Smooth muscle cell (in vitro differentiated cells): Measurements from ENCODE around the gene SPNS1. TPM values are rescaled to one million over a fixed set of nuclear protein-coding genes. Genes with fewer than 3 reads are reported as not detected.

ENCODE experiments used
- DNase-seq: peaks from one replicate; lab custom pipeline; 2025; ENCODE audit not compliant: unreplicated experiment; lab: John Stamatoyannopoulos, UW
- H2AFZ ChIP-seq: fragments of 200-600 bp; sonication (generic); 2 replicates; pipeline ENCODE4 v1.6.0; 2016; ENCODE audit warnings: antibody characterized with exemption, low read depth, mild to moderate bottlenecking
- H3F3A ChIP-seq: fragments of 200-600 bp; sonication (generic); 2 replicates; pipeline ENCODE4 v1.6.0; 2017; ENCODE audit warnings: antibody characterized with exemption, low read depth
- H3K27ac ChIP-seq: fragments of 200-600 bp; sonication (generic); 2 replicates; pipeline ENCODE4 v1.5.1; 2016; ENCODE audit warnings: low read depth, mild to moderate bottlenecking
- H3K27me3 ChIP-seq: fragments of 200-600 bp; sonication (generic); 2 replicates; pipeline ENCODE4 v1.6.1; 2016; ENCODE audit warnings: low read depth, mild to moderate bottlenecking
- H3K36me3 ChIP-seq: fragments of 200-600 bp; sonication (generic); 2 replicates; pipeline ENCODE4 v1.5.1; 2016; ENCODE audit warnings: low read depth
- H3K4me1 ChIP-seq: fragments of 200-600 bp; sonication (generic); 2 replicates; pipeline ENCODE4 v1.5.1; 2016; ENCODE audit warnings: low read depth
- H3K4me2 ChIP-seq: fragments of 200-600 bp; sonication (generic); 2 replicates; pipeline ENCODE4 v1.6.0; 2016; ENCODE audit warnings: mild to moderate bottlenecking
- H3K4me3 ChIP-seq: fragments of 200-600 bp; sonication (generic); 2 replicates; pipeline ENCODE4 v1.5.1; 2016; ENCODE audit warnings: mild to moderate bottlenecking
- H3K79me2 ChIP-seq: fragments of 200-600 bp; sonication (generic); 2 replicates; pipeline ENCODE4 v1.6.0; 2016; ENCODE audit warnings: low read depth, mild to moderate bottlenecking
- H3K9ac ChIP-seq: fragments of 200-600 bp; sonication (generic); 2 replicates; pipeline ENCODE4 v1.6.0; 2016; ENCODE audit warnings: low read depth
- H3K9me3 ChIP-seq: fragments of 200-600 bp; sonication (generic); replicated peaks from 2 replicates; pipeline ENCODE4 v1.5.1; 2016; ENCODE audit warnings: low read depth
- H4K20me1 ChIP-seq: fragments of 200-600 bp; sonication (generic); 2 replicates; pipeline ENCODE4 v1.6.0; 2016; ENCODE audit warnings: low read depth
- WGBS: methylation state at CpG from one replicate; pipeline ENCODE4 v1.1.7; 2016; ENCODE audit warnings: low lambda C conversion rate; 5-methylcytosine and 5-hydroxymethylcytosine counted together
- polyA plus RNA-seq: library from polyadenylated mRNA; unstranded; fragments of >200 nt; fragmentation: Nextera tagmentation; extraction: Ambion mirVana; gene quantifications from 2 replicates; pipeline ENCODE4 v1.2.1, GENCODE V29; 2016
- total RNA-seq: library from RNA; depleted of rRNA; stranded (reverse); fragments of >200 nt; gene quantifications from 2 replicates; pipeline ENCODE4 v1.2.3, GENCODE V29; 2014
- TF ChIP-seq, protein P1 (sequence below): fragments of 200-600 bp; sonication (generic); IDR thresholded peaks from 2 replicates; pipeline ENCODE4 v1.5.1; 2017; ENCODE audit warnings: borderline replicate concordance, mild to moderate bottlenecking, antibody characterized with exemption; ENCODE audit not compliant: insufficient read depth, poor library complexity, severe bottlenecking

Gene SPNS1
- total and polyA plus RNA-seq, 2 experiments from 2014 or later = 28.6 to 109 TPM

GRCh38 chr16:28983644-28984043 lies 9.1 kb downstream of the SPNS1 start:
- no peaks in the 10 kb centered on the region for H3F3A ChIP-seq
- 98% methylated on average over 18 of the region's 18 CpGs for WGBS
- peaks cover 3% of the 10 kb centered on the region for H3K36me3 ChIP-seq
- H4K20me1 ChIP-seq = no peaks in the 10 kb centered on the region
- no peaks in the 10 kb centered on the region for H3K79me2 ChIP-seq
- H3K4me3 ChIP-seq = no peak overlapping the region
- no peaks in the 10 kb centered on the region for H3K4me1 ChIP-seq
- no peak overlapping the region for H3K4me2 ChIP-seq
- no peaks in the 10 kb centered on the region for H3K9me3 ChIP-seq
- DNase-seq = no peak
- TF ChIP-seq, protein P1, sequence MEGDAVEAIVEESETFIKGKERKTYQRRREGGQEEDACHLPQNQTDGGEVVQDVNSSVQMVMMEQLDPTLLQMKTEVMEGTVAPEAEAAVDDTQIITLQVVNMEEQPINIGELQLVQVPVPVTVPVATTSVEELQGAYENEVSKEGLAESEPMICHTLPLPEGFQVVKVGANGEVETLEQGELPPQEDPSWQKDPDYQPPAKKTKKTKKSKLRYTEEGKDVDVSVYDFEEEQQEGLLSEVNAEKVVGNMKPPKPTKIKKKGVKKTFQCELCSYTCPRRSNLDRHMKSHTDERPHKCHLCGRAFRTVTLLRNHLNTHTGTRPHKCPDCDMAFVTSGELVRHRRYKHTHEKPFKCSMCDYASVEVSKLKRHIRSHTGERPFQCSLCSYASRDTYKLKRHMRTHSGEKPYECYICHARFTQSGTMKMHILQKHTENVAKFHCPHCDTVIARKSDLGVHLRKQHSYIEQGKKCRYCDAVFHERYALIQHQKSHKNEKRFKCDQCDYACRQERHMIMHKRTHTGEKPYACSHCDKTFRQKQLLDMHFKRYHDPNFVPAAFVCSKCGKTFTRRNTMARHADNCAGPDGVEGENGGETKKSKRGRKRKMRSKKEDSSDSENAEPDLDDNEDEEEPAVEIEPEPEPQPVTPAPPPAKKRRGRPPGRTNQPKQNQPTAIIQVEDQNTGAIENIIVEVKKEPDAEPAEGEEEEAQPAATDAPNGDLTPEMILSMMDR = no peak
- H2AFZ ChIP-seq = no peak overlapping the region
- H3K27ac ChIP-seq = no peak overlapping the region
- no peak overlapping the region for H3K9ac ChIP-seq
- no peaks in the 10 kb centered on the region for H3K27me3 ChIP-seq

DNA sequence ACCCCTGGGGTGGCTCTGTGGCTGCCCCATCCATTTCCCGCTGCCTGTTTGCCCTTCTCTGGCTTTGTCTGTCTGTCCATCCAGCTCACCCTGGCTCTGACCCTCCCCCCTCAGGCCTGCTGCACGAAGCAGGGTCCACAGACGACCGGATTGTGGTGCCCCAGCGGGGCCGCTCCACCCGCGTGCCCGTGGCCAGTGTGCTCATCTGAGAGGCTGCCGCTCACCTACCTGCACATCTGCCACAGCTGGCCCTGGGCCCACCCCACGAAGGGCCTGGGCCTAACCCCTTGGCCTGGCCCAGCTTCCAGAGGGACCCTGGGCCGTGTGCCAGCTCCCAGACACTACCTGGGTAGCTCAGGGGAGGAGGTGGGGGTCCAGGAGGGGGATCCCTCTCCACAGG lies 9.5 kb downstream of the SPNS1 start:
- Histone ChIP-seq H3K4me2 (no peak overlapping the region), H2AFZ (no peak overlapping the region), H3K27ac (no peak overlapping the region), H3F3A (no peaks in the 10 kb centered on the region), H3K27me3 (no peaks in the 10 kb centered on the region), H3K79me2 (no peaks in the 10 kb centered on the region), H4K20me1 (no peaks in the 10 kb centered on the region), H3K9me3 (no peaks in the 10 kb centered on the region), H3K9ac (no peak overlapping the region), H3K4me3 (no peak overlapping the region), H3K4me1 (no peaks in the 10 kb centered on the region), H3K36me3 (peaks cover 3% of the 10 kb centered on the region)
- 94% methylated on average over 12 of the region's 12 CpGs for WGBS
- TF ChIP-seq, protein P1 = no peak
- DNase-seq = no peak

- Histone ChIP-seq H3K79me2 (no peaks in the 10 kb centered on the region), H3K27me3 (no peaks in the 10 kb centered on the region), H3F3A (no peaks in the 10 kb centered on the region), H3K4me3 (no peak within 1 kb of the TSS), H3K36me3 (peaks cover 3% of the 10 kb centered on the region), H3K4me1 (no peaks in the 10 kb centered on the region), H4K20me1 (no peaks in the 10 kb centered on the region), H3K4me2 (no peak within 1 kb of the TSS), H3K27ac (no peak within 1 kb of the TSS), H3K9ac (no peak within 1 kb of the TSS), H2AFZ (no peak within 1 kb of the TSS), H3K9me3 (no peaks in the 10 kb centered on the region)
- DNase-seq = no peak
- 91% methylated on average over 16 of the region's 24 CpGs for WGBS
- TF ChIP-seq, protein P1 = no peak
These were observed 10.1 kb downstream of the SPNS1 start, which contains the start of gene LAT for GRCh38 chr16:28984619-28985135. Gene LAT (plus strand): TSS chr16:28985052. CDS start chr16:28985418, 366 bp downstream.

DNA sequence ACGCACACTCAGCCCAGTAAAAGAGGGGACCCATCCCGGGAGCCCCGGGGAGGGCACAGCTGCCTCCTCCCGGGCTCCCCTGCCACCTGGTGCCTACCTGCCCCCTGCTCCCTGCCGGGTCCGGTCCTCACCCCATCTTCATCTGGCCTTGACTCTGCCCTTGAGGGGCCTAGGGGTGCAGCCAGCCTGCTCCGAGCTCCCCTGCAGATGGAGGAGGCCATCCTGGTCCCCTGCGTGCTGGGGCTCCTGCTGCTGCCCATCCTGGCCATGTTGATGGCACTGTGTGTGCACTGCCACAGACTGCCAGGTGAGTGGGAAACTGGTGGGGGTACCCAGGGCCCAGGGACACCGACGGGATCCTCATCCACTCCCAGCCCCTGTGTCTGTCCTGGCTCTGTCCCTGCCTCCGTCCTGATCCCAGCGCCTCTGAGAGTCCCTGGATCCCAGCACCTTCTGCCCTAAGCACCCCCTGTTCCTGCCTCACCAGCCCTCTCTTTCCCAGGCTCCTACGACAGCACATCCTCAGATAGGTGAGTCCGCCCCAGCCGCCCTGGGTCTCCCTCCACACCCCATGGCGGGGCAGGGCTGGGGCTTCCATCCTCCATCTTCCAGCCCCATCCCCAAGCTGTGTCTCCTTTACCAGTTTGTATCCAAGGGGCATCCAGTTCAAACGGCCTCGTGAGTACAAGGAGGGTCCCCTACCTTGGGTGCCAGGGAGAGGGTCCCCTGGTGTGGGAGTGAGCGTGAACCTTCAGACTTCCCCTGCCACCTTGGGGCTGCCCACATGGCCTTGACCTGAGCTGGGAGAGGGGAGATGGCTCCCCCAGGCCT lies 10.8 kb downstream of the SPNS1 start:
- H3K4me2 ChIP-seq = no peak overlapping the region
- H3K79me2 ChIP-seq = no peaks in the 10 kb centered on the region
- H3K9me3 ChIP-seq = no peaks in the 10 kb centered on the region
- TF ChIP-seq, protein P1 = no peak
- H3K27me3 ChIP-seq = no peaks in the 10 kb centered on the region
- H4K20me1 ChIP-seq = no peaks in the 10 kb centered on the region
- no peak overlapping the region for H3K27ac ChIP-seq
- no peak overlapping the region for H2AFZ ChIP-seq
- H3K4me1 ChIP-seq = no peaks in the 10 kb centered on the region
- H3K9ac ChIP-seq = no peak overlapping the region
- H3K36me3 ChIP-seq = peaks cover 3% of the 10 kb centered on the region
- WGBS = 98% methylated on average over 19 of the region's 19 CpGs
- no peak for DNase-seq
- no peaks in the 10 kb centered on the region for H3F3A ChIP-seq
- H3K4me3 ChIP-seq = no peak overlapping the region
